WERI-Rb-1 (cell line): Measurements from ENCODE around the gene TMEM126B.

Source experiments
- DNase-seq: peaks from one replicate; pipeline ENCODE4 v3.0.0-alpha.2; 2020
- H3K27ac ChIP-seq: fragments of 250-450 bp; sonication (Bioruptor Pico); 2 replicates; pipeline ENCODE4 v1.5.1; 2020; ENCODE audit warnings: mild to moderate bottlenecking, moderate library complexity
- H3K27me3 ChIP-seq: fragments of 250-450 bp; sonication (Bioruptor Pico); 2 replicates; pipeline ENCODE4 v1.5.1; 2021; ENCODE audit warnings: mild to moderate bottlenecking, low read depth, moderate library complexity; ENCODE audit not compliant: insufficient read depth, severe bottlenecking
- H3K36me3 ChIP-seq: fragments of 250-450 bp; sonication (Bioruptor Pico); 2 replicates; pipeline ENCODE4 v1.5.1; 2020; ENCODE audit warnings: mild to moderate bottlenecking, moderate library complexity
- H3K4me3 ChIP-seq: 2 replicates; pipeline ENCODE4 v1.5.1; 2011; ENCODE audit warnings: low read depth, mild to moderate bottlenecking, control low read depth, low read length
- H3K9me3 ChIP-seq: fragments of 250-450 bp; sonication (Bioruptor Pico); 2 replicates; pipeline ENCODE4 v1.5.1; 2021; ENCODE audit warnings: mild to moderate bottlenecking, moderate library complexity; ENCODE audit not compliant: severe bottlenecking
- CTCF ChIP-seq: IDR thresholded peaks from 2 replicates; pipeline ENCODE4 v1.5.1; 2011; ENCODE audit warnings: low read depth, mild to moderate bottlenecking, control low read depth, inconsistent platforms, low read length

Gene TMEM126B

GRCh38 chr11:85619499-85619898, 8.9 kb upstream of the TMEM126B start:
- no peaks in the 10 kb centered on the region for H3K27me3 ChIP-seq
- H3K36me3 ChIP-seq: no peaks in the 10 kb centered on the region
- no peak overlapping the region for H3K27ac ChIP-seq
- TF ChIP-seq CTCF: no peak
- no peak overlapping the region for H3K4me3 ChIP-seq
- H3K9me3 ChIP-seq: no peaks in the 10 kb centered on the region
- DNase-seq: no peak

- no peaks in the 10 kb centered on the region for H3K9me3 ChIP-seq
- no peak for DNase-seq
- H3K27me3 ChIP-seq: no peaks in the 10 kb centered on the region
- H3K36me3 ChIP-seq: no peaks in the 10 kb centered on the region
- no peak overlapping the region for H3K27ac ChIP-seq
- H3K4me3 ChIP-seq: no peak overlapping the region
- TF ChIP-seq CTCF: no peak
These were observed 8.1 kb upstream of the TMEM126B start for GRCh38 chr11:85620256-85620655.

- Histone ChIP-seq H3K9me3 (no peaks in the 10 kb centered on the region), H3K36me3 (0 out of 2 replicates have a peak, but pooled peaks cover 8% of the 10 kb centered on the region), H3K27me3 (no peaks in the 10 kb centered on the region), H3K4me3 (no peak overlapping the region), H3K27ac (no peak overlapping the region)
- TF ChIP-seq CTCF: no peak
- no peak for DNase-seq
These were observed 1.9 kb upstream of the TMEM126B start for GRCh38 chr11:85626496-85626895.

- DNase-seq: no peak
- Histone ChIP-seq H3K27me3 (no peaks in the 10 kb centered on the region), H3K4me3 (peak within 1 kb of the TSS; percentile 63), H3K27ac (peak within 1 kb of the TSS; percentile 54), H3K36me3 (peaks cover 15% of the 10 kb centered on the region; the same call in 1 of the 2 replicates), H3K9me3 (no peaks in the 10 kb centered on the region)
- TF ChIP-seq CTCF: no peak
These were observed 928 bp upstream of the TMEM126B start, which contains the start of gene DLG2 for GRCh38 chr11:85627332-85627997. Gene DLG2, minus strand, starts transcription at chr11:85627344.

DNA sequence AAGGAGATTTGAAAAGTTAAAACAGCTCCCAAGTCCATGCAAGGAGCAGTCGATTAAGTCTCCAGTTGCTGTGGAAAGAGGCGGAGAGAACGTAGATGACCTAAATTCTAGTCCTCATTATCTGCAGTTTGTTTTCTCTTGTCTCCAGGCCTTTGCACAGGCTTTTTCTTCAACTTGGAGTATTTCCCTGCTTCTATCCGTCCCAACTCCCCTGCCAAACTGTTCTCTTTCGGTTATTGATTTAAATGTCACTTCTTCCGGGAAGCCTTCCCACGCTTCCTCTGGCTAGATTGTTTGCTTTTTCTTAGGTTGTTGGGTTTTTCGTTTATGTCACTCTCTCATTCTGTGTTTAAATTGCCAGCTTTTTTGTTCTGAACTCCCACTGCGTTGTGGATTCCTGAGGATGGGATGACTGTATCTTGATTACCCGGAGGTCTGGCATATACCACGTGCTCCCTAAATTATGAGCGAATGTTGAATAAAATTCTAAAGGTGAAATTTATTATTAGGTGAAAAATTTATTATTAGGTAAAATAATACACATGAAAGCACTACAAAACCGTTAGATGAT, 463 bp downstream of the TMEM126B start:
- DNase-seq: no peak
- H3K27ac ChIP-seq: peak overlapping the region; percentile 72
- peaks cover 15% of the 10 kb centered on the region; the same call in 1 of the 2 replicates for H3K36me3 ChIP-seq
- H3K9me3 ChIP-seq: no peaks in the 10 kb centered on the region
- TF ChIP-seq CTCF: no peak
- H3K27me3 ChIP-seq: no peaks in the 10 kb centered on the region
- H3K4me3 ChIP-seq: peak overlapping the region; percentile 63
